ENCODE results near the gene METTL9.

METTL9 gene

GRCh38 chr16:21703589-21704174 is 104.3 kb downstream of the METTL9 start:
- H3K27ac ChIP-seq, result no peak overlapping the region
- TF ChIP-seq CTCF (conservative IDR thresholded peaks at IDR 0.05), result no peak

- TF ChIP-seq CTCF (conservative IDR thresholded peaks at IDR 0.05), result no peak
- H3K27ac ChIP-seq, result no peak overlapping the region
Measured at GRCh38 chr16:21704266-21704665, 104.9 kb downstream of the METTL9 start.

GRCh38 chr16:21704733-21705132 is 105.4 kb downstream of the METTL9 start:
- TF ChIP-seq CTCF (conservative IDR thresholded peaks at IDR 0.05), result no peak
- no peak overlapping the region for H3K27ac ChIP-seq
